Epithelial cell of prostate (primary cell): ENCODE results near the gene KIF3C.
"Not testable (repeated sequence)": the region's sequence is repeated elsewhere in the genome, so short reads cannot be mapped to it uniquely, and the experiment has no call there.

Experiments
- DNase-seq: peaks from one replicate; pipeline ENCODE4 v3.0.0-alpha.2; 2011; ENCODE audit warnings: low read depth, low spot score
- H3K27ac ChIP-seq: fragments of 450-650 bp; 2 replicates; pipeline ENCODE4 v1.5.1; 2017; ENCODE audit warnings: mild to moderate bottlenecking

Gene KIF3C

DNA sequence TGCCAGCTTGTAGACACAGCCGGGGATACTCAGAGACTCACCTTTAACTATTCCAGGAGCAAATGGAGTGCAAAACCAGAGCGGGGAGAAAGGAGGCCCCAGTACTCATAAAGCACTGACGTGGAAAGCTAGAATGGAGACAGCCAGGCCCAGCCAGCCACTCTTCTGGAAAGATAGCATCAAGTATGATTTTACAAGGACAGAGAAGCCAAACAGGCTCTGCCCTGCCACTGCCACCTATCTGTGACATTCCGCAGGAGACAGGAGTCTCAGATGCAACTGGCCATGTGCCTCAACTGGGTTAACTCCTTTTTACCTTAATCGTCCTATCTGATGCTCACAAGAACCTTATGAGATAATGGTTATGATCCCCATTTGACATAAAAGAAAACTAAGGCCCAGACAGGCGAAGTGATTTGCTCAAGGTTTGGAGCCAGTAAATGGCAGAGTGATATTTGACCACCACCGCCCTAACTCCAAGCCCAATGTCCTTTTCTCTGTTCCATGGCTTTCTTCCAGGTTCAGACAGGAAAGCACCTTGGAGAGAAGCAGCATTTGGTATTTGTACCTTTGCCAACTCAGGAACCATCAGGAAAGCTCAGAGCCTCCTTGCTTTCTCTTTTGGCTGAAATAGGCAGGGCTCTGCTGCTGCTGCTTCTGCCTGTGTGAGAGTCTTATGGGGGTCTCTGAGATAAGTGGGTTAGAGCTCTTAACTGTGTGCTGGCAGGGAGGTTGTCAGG lies 15.6 kb downstream of the KIF3C start:
- DNase-seq, result no peak

GRCh38 chr2:25964891-25965290 lies 17.4 kb downstream of the KIF3C start:
- no peak overlapping the region for H3K27ac ChIP-seq
- no peak for DNase-seq

More for the DNA sequence above, 15.6 kb downstream of the KIF3C start:
- no peak overlapping the region for H3K27ac ChIP-seq

- peak overlapping the region; percentile 38 for H3K27ac ChIP-seq
- no peak for DNase-seq
Observed at GRCh38 chr2:25960920-25961319, 21.4 kb downstream of the KIF3C start.

DNA sequence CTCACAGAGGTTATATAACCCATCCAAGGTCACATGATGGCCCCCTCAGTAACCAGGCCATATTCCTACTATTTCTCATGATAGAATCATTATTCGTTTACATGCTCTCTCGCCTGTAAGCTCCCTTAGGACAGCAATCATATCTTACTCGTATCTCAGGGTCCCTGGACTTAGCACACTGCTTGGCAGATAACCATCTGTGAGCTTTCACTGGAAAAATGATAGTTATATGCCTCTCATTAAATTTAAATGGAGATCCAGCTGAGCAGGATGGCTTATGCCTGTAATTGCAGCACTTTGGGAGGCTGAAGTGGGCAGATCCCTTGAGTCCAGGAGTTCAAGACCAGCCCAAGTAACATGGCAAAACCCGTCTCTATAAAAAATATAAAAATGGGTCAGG lies 21.9 kb downstream of the KIF3C start:
- no peak for DNase-seq

GRCh38 chr2:25958611-25959010 lies 23.7 kb downstream of the KIF3C start:
- DNase-seq, H3K27ac ChIP-seq: not testable (repeated sequence)

More for the DNA sequence above, 21.9 kb downstream of the KIF3C start:
- H3K27ac ChIP-seq, result peak overlapping the region; percentile 38

DNA sequence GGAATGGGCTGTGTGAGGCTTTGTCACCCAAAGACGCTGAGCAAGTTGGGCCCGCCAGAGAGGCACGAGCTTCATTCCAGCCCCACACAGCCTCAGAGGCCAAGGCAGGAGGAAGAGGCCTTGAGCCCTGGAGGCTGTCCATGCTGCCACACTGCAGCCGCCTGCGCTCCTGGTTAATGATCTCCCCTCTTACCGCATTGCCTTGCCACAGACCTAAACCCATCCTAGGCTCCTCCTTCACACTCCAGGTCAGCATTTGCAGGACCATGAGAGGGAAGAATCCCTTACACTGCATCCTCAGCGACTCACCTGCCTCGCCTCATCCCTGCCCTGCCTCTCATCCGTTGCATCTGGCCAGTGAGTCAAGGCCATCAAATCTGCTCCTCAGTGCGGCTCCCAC lies 24.6 kb downstream of the KIF3C start:
- H3K27ac ChIP-seq, result no peak overlapping the region
- no peak for DNase-seq

- DNase-seq, result no peak
- H3K27ac ChIP-seq, result no peak overlapping the region
Observed at GRCh38 chr2:25955869-25956535, 26.3 kb downstream of the KIF3C start.

DNA sequence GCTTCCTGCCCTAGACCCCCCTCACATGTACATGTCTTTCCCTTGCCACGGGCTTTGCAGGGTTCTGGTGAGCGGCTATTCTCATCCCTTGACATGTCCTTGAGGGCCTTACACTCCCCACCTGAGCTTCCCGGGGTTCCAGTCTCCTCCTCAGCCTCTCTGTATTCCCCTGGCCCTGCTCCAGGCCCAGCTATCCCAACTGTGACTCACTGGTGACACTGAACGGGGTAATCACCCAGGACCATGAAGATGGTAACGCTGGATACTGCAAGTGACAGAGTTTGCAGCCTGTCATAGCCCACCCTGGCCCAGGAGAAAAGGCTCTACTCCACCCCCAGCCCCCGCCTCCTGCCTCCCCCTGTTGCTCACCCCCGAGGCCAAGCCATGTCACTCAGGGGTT lies 27.3 kb downstream of the KIF3C start:
- H3K27ac ChIP-seq, result no peak overlapping the region
- no peak for DNase-seq

DNA sequence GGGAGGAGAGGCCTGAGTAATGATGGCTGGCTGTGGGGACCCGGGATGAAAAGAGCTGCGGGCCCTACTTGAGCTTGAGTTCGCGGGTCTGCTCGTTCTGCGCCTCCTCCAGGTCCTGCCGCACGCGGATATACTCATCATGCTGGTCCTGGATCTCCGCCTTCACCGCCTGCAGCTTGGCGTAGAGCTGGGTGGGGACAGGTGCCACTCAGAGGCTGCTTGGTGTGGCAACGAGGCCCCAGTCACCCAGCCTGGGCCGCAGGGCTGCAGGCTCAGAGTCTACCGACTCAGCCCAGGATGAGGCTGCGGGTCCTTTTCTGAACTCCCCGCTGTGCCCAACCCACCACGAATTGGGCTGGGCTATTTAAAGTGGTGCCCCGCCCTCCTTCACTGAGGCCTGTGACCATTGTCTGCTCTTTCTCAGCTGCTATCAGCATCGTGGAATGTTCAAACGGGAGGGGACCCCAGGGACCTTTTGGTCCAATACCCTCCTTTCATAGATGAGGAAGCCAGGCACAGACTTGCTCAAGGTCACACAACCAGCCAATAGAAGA lies 28.0 kb downstream of the KIF3C start:
- DNase-seq, result no peak
- no peak overlapping the region for H3K27ac ChIP-seq

- H3K27ac ChIP-seq, result no peak overlapping the region
- DNase-seq, result peak; percentile 40
Observed at GRCh38 chr2:25951071-25951547, 31.2 kb downstream of the KIF3C start.

GRCh38 chr2:25948437-25948836 lies 33.9 kb downstream of the KIF3C start:
- DNase-seq, result no peak
- H3K27ac ChIP-seq, result no peak overlapping the region

DNA sequence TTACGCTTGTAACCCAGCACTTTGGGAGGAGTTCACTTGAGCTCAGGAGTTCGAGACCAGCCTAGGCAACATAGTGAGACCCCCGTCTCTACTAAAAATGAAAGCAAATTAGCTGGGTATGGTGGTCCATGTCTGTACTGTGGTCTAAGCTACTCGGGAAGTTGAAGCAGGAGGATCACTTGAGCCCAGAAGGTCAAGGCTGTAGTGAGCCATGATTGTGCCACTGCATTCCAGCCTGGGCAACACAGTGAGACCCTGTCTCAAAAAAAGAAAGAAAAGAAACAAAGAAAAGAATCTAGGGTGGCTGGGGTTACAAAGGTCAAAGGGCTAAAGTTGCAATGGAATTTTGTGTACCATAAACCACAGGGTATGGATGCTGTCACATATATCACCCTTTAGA lies 41.3 kb downstream of the KIF3C start:
- no peak overlapping the region for H3K27ac ChIP-seq
- DNase-seq, result no peak

DNA sequence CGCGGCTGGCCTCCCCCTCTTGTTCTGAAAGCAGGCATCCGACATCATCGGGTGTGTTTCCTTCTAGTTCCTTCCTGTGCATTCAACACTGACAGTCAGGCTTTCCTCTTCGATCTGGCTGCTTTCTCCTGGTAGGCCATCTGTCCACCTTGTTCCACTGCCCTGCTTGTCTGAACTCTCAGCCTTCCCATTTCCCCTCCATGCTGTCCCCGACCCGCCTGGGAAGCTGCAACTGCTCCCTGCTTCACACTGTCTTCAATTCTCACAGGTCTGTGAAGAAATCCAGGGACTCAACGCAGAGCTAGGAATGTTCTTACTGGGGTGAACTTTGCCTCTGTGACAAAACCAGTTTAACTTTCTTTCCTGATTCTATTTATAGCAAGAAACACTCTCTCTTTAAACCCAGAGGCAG lies 43.0 kb downstream of the KIF3C start:
- no peak overlapping the region for H3K27ac ChIP-seq
- DNase-seq, result no peak

- no peak for DNase-seq
- H3K27ac ChIP-seq, result no peak overlapping the region
Observed at GRCh38 chr2:25938345-25938744, 44.0 kb downstream of the KIF3C start.

DNA sequence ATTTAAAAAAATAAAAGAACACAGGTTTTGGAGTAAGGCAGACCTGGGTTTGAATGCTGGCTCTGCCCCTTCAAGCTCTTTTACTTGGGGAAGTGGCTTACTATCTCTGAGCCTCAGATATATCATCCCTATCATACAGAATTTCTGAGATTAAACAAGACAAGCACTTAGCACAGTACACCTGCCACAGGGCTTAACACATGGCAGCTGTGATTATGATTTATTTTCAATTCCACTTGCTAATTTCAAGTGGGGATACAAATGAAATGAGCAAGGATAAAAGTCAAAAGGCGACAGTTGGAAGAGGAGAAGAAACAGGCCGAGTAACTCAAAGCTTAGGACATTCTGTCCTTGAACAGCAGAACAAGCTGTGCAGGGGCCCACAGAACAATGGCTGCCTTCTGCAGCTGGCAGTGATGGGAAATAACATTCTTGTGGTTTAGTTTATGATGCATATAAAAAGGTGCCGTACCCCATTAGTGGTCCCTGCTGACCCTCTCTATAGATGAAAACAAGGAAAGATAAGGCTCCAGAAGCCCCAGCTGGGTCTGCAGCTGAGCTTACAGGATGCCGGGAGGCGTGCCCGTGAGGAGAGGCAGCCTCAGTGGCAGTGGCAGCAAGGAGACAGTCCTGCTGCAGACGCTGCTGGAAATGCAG lies 45.3 kb downstream of the KIF3C start:
- no peak for DNase-seq

DNA sequence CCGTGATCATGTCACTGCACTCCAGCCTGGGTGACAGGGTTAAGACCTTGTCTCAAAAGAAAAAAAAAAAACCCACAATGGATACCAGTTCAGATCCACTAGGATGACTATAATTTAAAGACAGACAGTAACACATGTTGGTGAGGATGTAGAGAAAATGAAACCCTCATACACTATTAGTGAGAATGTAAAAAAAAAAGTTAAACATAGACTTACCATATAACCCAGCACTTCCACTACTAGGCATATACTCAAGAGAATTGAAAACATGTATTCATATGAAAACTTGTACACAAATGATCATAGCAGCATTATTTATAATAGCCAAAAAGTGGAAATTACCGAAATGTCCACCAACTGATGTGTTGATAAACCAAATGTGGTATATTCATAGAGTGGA lies 48.7 kb downstream of the KIF3C start:
- H3K27ac ChIP-seq, result no peak overlapping the region
- DNase-seq, result no peak

More for the DNA sequence above, 45.3 kb downstream of the KIF3C start:
- no peak overlapping the region for H3K27ac ChIP-seq

DNA sequence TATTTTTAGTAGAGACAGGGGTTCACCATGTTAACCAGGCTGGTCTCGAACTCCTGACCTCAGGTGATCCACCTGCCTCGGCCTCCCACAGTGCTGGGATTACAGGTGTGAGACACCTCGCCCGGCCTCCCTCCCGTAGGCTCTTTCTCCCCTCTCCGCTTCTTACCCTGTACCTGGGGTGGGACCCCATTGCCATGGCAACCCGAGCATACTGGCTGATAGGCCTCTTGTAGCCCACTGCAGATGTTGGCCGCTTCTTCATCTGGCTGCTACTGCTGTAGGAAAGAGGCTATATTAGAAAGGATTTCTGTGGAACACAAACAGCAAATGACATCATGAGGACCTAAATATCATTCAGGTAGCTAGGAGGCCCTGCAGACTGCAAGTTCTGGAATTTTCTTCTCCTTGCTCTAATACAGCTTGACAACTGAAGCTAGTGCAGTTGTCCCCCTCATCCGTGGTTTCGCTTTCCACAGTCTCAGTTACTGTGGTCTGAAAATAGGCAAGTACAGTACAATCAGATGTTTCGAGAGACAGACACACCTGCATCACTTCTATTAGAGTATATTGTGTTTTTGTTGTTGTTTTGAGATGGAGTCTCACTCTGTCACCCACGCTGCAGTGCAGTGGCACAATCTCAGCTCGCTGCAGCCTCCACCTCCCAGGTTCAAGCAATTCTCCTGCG lies 52.4 kb downstream of the KIF3C start:
- no peak for DNase-seq
- H3K27ac ChIP-seq, result no peak overlapping the region

DNA sequence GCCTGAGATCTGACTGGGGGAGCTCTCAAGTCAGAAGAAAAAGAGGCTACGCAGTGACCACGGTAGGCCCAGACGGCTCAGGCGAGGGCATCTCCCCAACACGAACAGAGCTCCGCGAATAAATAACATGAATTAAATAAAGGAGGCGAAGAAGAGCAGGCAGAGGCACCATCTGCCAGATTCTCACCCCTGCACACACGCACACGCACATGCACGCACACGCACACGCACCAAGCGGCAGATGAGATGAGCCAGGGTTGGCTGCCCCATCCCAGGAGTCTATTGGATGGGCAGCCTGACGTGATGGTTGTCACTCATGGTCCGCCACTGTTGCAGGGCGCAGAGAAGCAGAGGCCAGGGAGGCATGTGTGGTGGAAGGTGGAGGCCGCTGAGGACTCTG lies 53.6 kb downstream of the KIF3C start:
- H3K27ac ChIP-seq, result no peak overlapping the region
- DNase-seq, result no peak

DNA sequence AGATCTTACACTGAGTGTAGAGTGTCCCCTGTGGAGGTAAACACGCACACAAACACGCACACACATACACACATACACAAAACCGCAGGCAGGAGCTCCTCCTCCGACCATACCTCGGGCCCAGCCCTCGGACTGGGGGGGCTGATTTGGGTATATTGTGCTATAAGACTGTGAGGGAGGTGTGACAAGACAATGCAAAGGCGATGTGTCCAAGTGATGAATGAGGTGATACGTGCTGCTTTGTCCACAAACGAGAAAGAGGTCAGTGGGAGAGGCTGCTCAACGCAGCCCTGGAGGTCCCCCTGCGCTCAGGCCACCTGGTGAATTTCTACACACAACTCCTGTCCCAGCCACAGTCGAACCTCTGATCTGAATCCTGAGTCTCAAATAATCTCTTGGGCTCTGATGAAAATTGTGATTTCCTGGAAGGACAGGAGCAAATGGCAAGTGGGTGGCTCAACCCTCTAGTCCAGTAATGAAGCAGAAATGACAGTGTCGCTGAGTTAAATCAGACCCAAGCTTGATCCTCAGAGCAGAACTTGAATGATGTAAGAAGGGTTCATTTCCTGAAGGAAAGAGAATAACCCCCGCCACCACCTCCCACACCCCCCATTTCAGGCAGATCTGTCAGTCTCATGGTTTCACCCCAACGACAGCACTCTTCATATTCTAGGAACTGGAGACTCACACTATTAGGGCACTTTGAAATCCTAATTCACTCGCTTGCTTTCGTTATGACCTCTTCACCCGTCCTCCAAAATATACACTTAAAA lies 55.1 kb downstream of the KIF3C start:
- no peak overlapping the region for H3K27ac ChIP-seq
- DNase-seq, result no peak

DNA sequence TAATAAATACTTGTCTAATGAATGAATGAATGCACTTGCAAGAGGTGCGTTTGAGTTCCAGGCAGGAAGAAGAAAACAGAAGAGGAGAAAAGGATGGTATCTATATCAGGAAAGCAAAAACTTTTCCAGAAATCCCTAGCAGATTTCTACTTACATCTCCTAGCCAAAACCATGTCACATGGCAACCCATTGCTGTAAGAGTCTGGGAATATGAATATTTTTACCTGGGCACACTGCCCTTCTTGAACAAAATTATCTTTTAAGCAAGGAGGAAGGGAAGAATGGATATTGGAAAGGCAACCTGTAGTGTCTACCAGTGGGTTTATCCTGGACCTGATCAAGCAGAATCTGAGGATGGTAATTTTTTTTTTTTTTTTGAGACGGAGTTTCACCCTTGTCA lies 59.8 kb downstream of the KIF3C start:
- no peak for DNase-seq

More for the DNA sequence above, 59.8 kb downstream of the KIF3C start:
- no peak overlapping the region for H3K27ac ChIP-seq
